Kidney (tissue), 14 donors: ENCODE measurements around the gene RHCE. TPM values are rescaled to one million over a fixed set of nuclear protein-coding genes. Genes with fewer than 3 reads are reported as not detected.

Experiments used
- DNase-seq, 5 donors: peaks; one replicate each; pipeline ENCODE4 v3.0.0-alpha.2; 2013 to 2020
- FAIRE-seq: peaks from 2 replicates; lab custom pipeline; 2012; peaks lifted over from hg19 to GRCh38; lab: Jason Lieb, UNC
- H3K27ac ChIP-seq, 2 donors: one replicate each; pipeline ENCODE4 v1.7.0; 2013; ENCODE audit warnings: low read depth in 2 of 2, low read length in 2 of 2, inconsistent platforms in 1 of 2
- H3K27me3 ChIP-seq: one replicate; pipeline ENCODE4 v1.7.1; 2013; ENCODE audit warnings: low read length, inconsistent platforms; ENCODE audit not compliant: control insufficient read depth, insufficient read depth
- H3K36me3 ChIP-seq, 3 donors: one replicate each; pipeline versions ENCODE4 v1.7.0 to v1.7.1; 2013; ENCODE audit warnings: low read length in 3 of 3, control low read depth in 1 of 3, inconsistent platforms in 1 of 3; ENCODE audit not compliant: insufficient read depth in 3 of 3, control insufficient read depth in 2 of 3
- H3K4me1 ChIP-seq, 3 donors: one replicate each; pipeline versions ENCODE4 v1.7.0 to v1.7.1; 2013; ENCODE audit warnings: low read length in 3 of 3, inconsistent platforms in 1 of 3, low read depth in 1 of 3; ENCODE audit not compliant: control insufficient read depth in 2 of 3, insufficient read depth in 2 of 3
- H3K4me3 ChIP-seq, 3 donors: one replicate each; pipeline versions ENCODE4 v1.7.0 to v1.8.1; 2013; ENCODE audit warnings: low read length in 3 of 3, control low read depth in 1 of 3, inconsistent platforms in 1 of 3
- H3K9ac ChIP-seq, 3 donors: one replicate each; pipeline versions ENCODE4 v1.7.0 to v1.7.1; 2013; ENCODE audit warnings: low read length in 3 of 3, control low read depth in 1 of 3, inconsistent platforms in 1 of 3
- H3K9me3 ChIP-seq, 3 donors: one replicate each; pipeline versions ENCODE4 v1.7.0 to v1.7.1; 2013; ENCODE audit warnings: low read length in 3 of 3, control low read depth in 1 of 3, inconsistent platforms in 1 of 3; ENCODE audit not compliant: control insufficient read depth in 2 of 3, insufficient read depth in 1 of 3
- CTCF ChIP-seq: IDR thresholded peaks from 3 replicates; pipeline ENCODE4 v1.5.1; 2012; ENCODE audit warnings: mild to moderate bottlenecking, moderate library complexity, borderline replicate concordance; ENCODE audit not compliant: insufficient read depth; ENCODE audit errors: extremely low read depth
- intact Hi-C: fragments of 100-400 bp; cut with DNase I; formaldehyde crosslinking; loops from one replicate; pipeline ENCODE4 v1.11.1; 2022
- polyA plus RNA-seq: library from polyadenylated mRNA; stranded (reverse); fragments of 350-450 nt; fragmentation: Illumina TruSeq; extraction: RNeasy Lipid Tissue Mini Kit (QIAGEN cat#74804); gene quantifications from one replicate; pipeline ENCODE4 v1.2.3, GENCODE V29; 2014; ENCODE audit warnings: low read depth, low replicate concordance; ENCODE audit not compliant: insufficient read depth
- total RNA-seq: library from RNA; stranded (reverse); fragmentation: NEBNext Ultra II Directional; extraction: Animal tissue kit (Norgen Biotek cat#: 25700); gene quantifications from one replicate; pipeline ENCODE4 v1.2.1, GENCODE V29; 2021
- donor health status: control.
- donor health status: control.
- donor health status: control.
- donor health status: control.
- donor health status: control.
- donor health status: DM: yes; HTN: yes; CAD: no.
- donor health status: Normal renal cell carcinoma (clear cell type).

Gene RHCE
- total and polyA plus RNA-seq, 2 donors from 2014 or later = 0.44 to 1.3 TPM

GRCh38 chr1:25437672-25438071 lies 17.0 kb upstream of the RHCE start:
- no peaks in the 10 kb centered on the region for H3K9me3 ChIP-seq
- TF ChIP-seq CTCF = no peak
- H3K4me3 ChIP-seq = no peak overlapping the region
- no peaks in the 10 kb centered on the region for H3K27me3 ChIP-seq
- H3K27ac ChIP-seq = no peak overlapping the region
- intact Hi-C loops = no loop called here
- DNase-seq (no peak), FAIRE-seq (no peak)
- H3K36me3 ChIP-seq = no peaks in the 10 kb centered on the region
- H3K4me1 ChIP-seq = peaks cover 0 to 27% (median 23%) of the 10 kb centered on the region in 3 donors
- H3K9ac ChIP-seq = no peak overlapping the region

- FAIRE-seq (no peak), DNase-seq (no peak)
- Histone ChIP-seq H3K4me3 (no peak overlapping the region), H3K4me1 (peaks cover 0 to 27% (median 25%) of the 10 kb centered on the region in 3 donors), H3K9ac (peak overlapping the region in 1 of 3 donors; percentile 13), H3K9me3 (no peaks in the 10 kb centered on the region), H3K27ac (peak overlapping the region in 1 of 2 donors; percentile 17), H3K27me3 (no peaks in the 10 kb centered on the region), H3K36me3 (no peaks in the 10 kb centered on the region)
- no peak for TF ChIP-seq CTCF
- intact Hi-C loops = no loop called here
Measured at GRCh38 chr1:25435397-25436108, 14.9 kb upstream of the RHCE start.

GRCh38 chr1:25433389-25434186 lies 13.0 kb upstream of the RHCE start:
- Histone ChIP-seq H3K9ac (no peak overlapping the region), H3K27ac (no peak overlapping the region), H3K4me1 (peaks cover 0 to 32% (median 25%) of the 10 kb centered on the region in 3 donors)

More at GRCh38 chr1:25433389-25434186, 13.0 kb upstream of the RHCE start:
- Histone ChIP-seq H3K4me3 (peak overlapping the region in 1 of 3 donors; percentile 1), H3K36me3 (no peaks in the 10 kb centered on the region), H3K9me3 (no peaks in the 10 kb centered on the region), H3K27me3 (no peaks in the 10 kb centered on the region)
- no peak for TF ChIP-seq CTCF
- FAIRE-seq = no peak
- DNase-seq = no peak
- intact Hi-C loops = no loop called here
